ENCODE measurements around the gene TRIOBP. TPM values are rescaled to one million over a fixed set of nuclear protein-coding genes. Genes with fewer than 3 reads are reported as not detected.

Gene TRIOBP
- total RNA-seq, 4 donors from 2014 or later: 54.6 to 89.1 (median 83.6) TPM

GRCh38 chr22:37803639-37804351 is 106.9 kb downstream of the TRIOBP start:
- no peak for DNase-seq
- H3K27me3 ChIP-seq: no peaks in the 10 kb centered on the region
- peak overlapping the region in 2 of 4 donors; percentile 71 to 91 for H3K4me3 ChIP-seq
- H3K36me3 ChIP-seq: no peaks in the 10 kb centered on the region
- H3K9me3 ChIP-seq: no peaks in the 10 kb centered on the region
- H3K27ac ChIP-seq: peak overlapping the region in 3 of 4 donors; percentile 69 to 96 (median 78)
- TF ChIP-seq CTCF (IDR thresholded peaks at IDR 0.05): no peak
- TF ChIP-seq POLR2A (IDR thresholded peaks at IDR 0.05): no peak
- H3K4me1 ChIP-seq: peaks cover 0 to 48% (median 12%) of the 10 kb centered on the region in 4 donors

GRCh38 chr22:37804352-37804880 is 107.6 kb downstream of the TRIOBP start:
- H3K27ac ChIP-seq: peak overlapping the region; percentile 69 to 96 (median 80)
- no peaks in the 10 kb centered on the region for H3K36me3 ChIP-seq
- H3K4me3 ChIP-seq: peak overlapping the region; percentile 47 to 91 (median 58)
- H3K4me1 ChIP-seq: peaks cover 0 to 53% (median 12%) of the 10 kb centered on the region in 4 donors
- TF ChIP-seq CTCF (IDR thresholded peaks at IDR 0.05) (no peak), POLR2A (IDR thresholded peaks at IDR 0.05) (no peak)
- H3K27me3 ChIP-seq: no peaks in the 10 kb centered on the region
- peak in 1 of 3 donors; percentile 55 for DNase-seq
- H3K9me3 ChIP-seq: no peaks in the 10 kb centered on the region

- H3K27me3 ChIP-seq: no peaks in the 10 kb centered on the region
- no peaks in the 10 kb centered on the region for H3K36me3 ChIP-seq
- H3K4me3 ChIP-seq: peak overlapping the region; percentile 47 to 91 (median 58)
- DNase-seq: peak; percentile 45 to 97 (median 91)
- TF ChIP-seq POLR2A (IDR thresholded peaks at IDR 0.05) (peak; percentile 89 to 95), CTCF (IDR thresholded peaks at IDR 0.05) (no peak)
- H3K9me3 ChIP-seq: no peaks in the 10 kb centered on the region
- H3K27ac ChIP-seq: peak overlapping the region; percentile 69 to 96 (median 80)
- H3K4me1 ChIP-seq: peaks cover 0 to 53% (median 12%) of the 10 kb centered on the region in 4 donors
These were observed 108.3 kb downstream of the TRIOBP start for GRCh38 chr22:37804881-37805809.

- TF ChIP-seq POLR2A (IDR thresholded peaks at IDR 0.05) (no peak), CTCF (IDR thresholded peaks at IDR 0.05) (no peak)
- DNase-seq: no peak
- Histone ChIP-seq H3K4me1 (peaks cover 0 to 53% (median 12%) of the 10 kb centered on the region in 4 donors), H3K4me3 (peak overlapping the region; percentile 47 to 91 (median 58)), H3K36me3 (no peaks in the 10 kb centered on the region), H3K27me3 (no peaks in the 10 kb centered on the region), H3K27ac (peak overlapping the region; percentile 69 to 96 (median 80)), H3K9me3 (no peaks in the 10 kb centered on the region)
These were observed 109.0 kb downstream of the TRIOBP start for GRCh38 chr22:37805810-37806277.

All from Peyer's patch (tissue), 4 donors.